Measurements from ENCODE around the gene CTRL.
"Not testable (repeated sequence)": the region's sequence is repeated elsewhere in the genome, so short reads cannot be mapped to it uniquely, and the experiment has no call there.

The CTRL gene

GRCh38 chr16:67931712-67932461 is at the start of gene CTRL:
TSS of gene CTRL (minus strand) at chr16:67931862. CDS start at chr16:67931852, 10 bp downstream.
- DNase-seq (ENCODE audit: low read depth in 3 of 3), result no peak

- no peak for DNase-seq (ENCODE audit: low read depth in 3 of 3)
Measured at GRCh38 chr16:67979955-67980678, 48.5 kb upstream of the CTRL start, which contains the start of gene DPEP3. TSS of gene DPEP3 (minus strand) at chr16:67980499. CDS start at chr16:67980380, 119 bp downstream.

- no peak for DNase-seq (ENCODE audit: low read depth in 3 of 3)
Measured at GRCh38 chr16:67977469-67978227, 46.0 kb upstream of the CTRL start.

- DNase-seq (ENCODE audit: low read depth in 3 of 3), result no peak
Measured at GRCh38 chr16:67977005-67977404, 45.3 kb upstream of the CTRL start.

- no peak for DNase-seq (ENCODE audit: low read depth in 3 of 3)
Measured at GRCh38 chr16:67976205-67976604, 44.5 kb upstream of the CTRL start.

- no peak for DNase-seq (ENCODE audit: low read depth in 3 of 3)
Measured at GRCh38 chr16:67975321-67976105, 43.9 kb upstream of the CTRL start.

- DNase-seq (ENCODE audit: low read depth in 3 of 3), result not testable (repeated sequence)
Measured at GRCh38 chr16:67972285-67972684, 40.6 kb upstream of the CTRL start.

- no peak for DNase-seq (ENCODE audit: low read depth in 3 of 3)
Measured at GRCh38 chr16:67971111-67971510, 39.4 kb upstream of the CTRL start.

- DNase-seq (ENCODE audit: low read depth in 3 of 3), result no peak
Measured at GRCh38 chr16:67969254-67970039, 37.8 kb upstream of the CTRL start.

GRCh38 chr16:67968400-67969253 is 37.0 kb upstream of the CTRL start, which contains the start of gene SLC12A4:
TSS of gene SLC12A4 (minus strand) at chr16:67968637. CDS start at chr16:67968553, 84 bp downstream.
- peak; percentile 68 to 91 (median 80) for DNase-seq (ENCODE audit: low read depth in 3 of 3)

GRCh38 chr16:67967958-67968399 is 36.3 kb upstream of the CTRL start:
- peak in 1 of 3 experiments; percentile 39 for DNase-seq (ENCODE audit: low read depth in 3 of 3)

- DNase-seq (ENCODE audit: low read depth in 3 of 3), result no peak
Measured at GRCh38 chr16:67967183-67967957, 35.7 kb upstream of the CTRL start.

GRCh38 chr16:67966549-67967182 is 35.0 kb upstream of the CTRL start:
- no peak for DNase-seq (ENCODE audit: low read depth in 3 of 3)

- no peak for DNase-seq (ENCODE audit: low read depth in 3 of 3)
Measured at GRCh38 chr16:67965668-67966548, 34.2 kb upstream of the CTRL start.

GRCh38 chr16:67964477-67965131 is 32.9 kb upstream of the CTRL start:
- no peak for DNase-seq (ENCODE audit: low read depth in 3 of 3)

GRCh38 chr16:67963662-67964321 is 32.1 kb upstream of the CTRL start:
- no peak for DNase-seq (ENCODE audit: low read depth in 3 of 3)
